GM12892 (cell line): ENCODE measurements around the gene SLC39A12.

Experiments used
- POLR2A ChIP-seq: IDR thresholded peaks from 2 replicates; pipeline ENCODE4 v1.6.1; 2011; ENCODE audit warnings: low read depth, low read length, control low read depth
- POLR2AphosphoS5 ChIP-seq: IDR thresholded peaks from 2 replicates; pipeline ENCODE4 v1.6.1; 2011; ENCODE audit warnings: low read depth, low read length, control low read depth

- TF ChIP-seq POLR2A = no peak
- TF ChIP-seq POLR2AphosphoS5 = no peak
Observed at GRCh38 chr10:18071591-18071990, 119.9 kb downstream of the SLC39A12 start.
